Nephron progenitor cell (in vitro differentiated cells): Measurements from ENCODE around the gene NR1D2.
"Not testable (repeated sequence)": the region's sequence is repeated elsewhere in the genome, so short reads cannot be mapped to it uniquely, and the experiment has no call there.

Experiments
- DNase-seq: peaks from one replicate; pipeline ENCODE4 v3.0.0; 2021
- H3K27ac Mint-ChIP-seq: 2 replicates; pipeline ENCODE4 v1.8.0; 2021; ENCODE audit warnings: mild to moderate bottlenecking, moderate library complexity, mixed read lengths
- H3K27me3 Mint-ChIP-seq: 2 replicates; pipeline ENCODE4 v1.8.0; 2021; ENCODE audit warnings: mild to moderate bottlenecking, low read depth, mixed read lengths; ENCODE audit not compliant: poor library complexity
- H3K36me3 Mint-ChIP-seq: 2 replicates; pipeline ENCODE4 v1.8.0; 2021; ENCODE audit warnings: low read depth, mixed read lengths
- H3K4me1 Mint-ChIP-seq: 2 replicates; pipeline ENCODE4 v1.8.0; 2021; ENCODE audit warnings: mixed read lengths
- H3K4me3 Mint-ChIP-seq: 2 replicates; pipeline ENCODE4 v1.8.0; 2021; ENCODE audit warnings: mild to moderate bottlenecking, moderate library complexity, mixed read lengths
- H3K9me3 Mint-ChIP-seq: 2 replicates; pipeline ENCODE4 v1.8.0; 2021; ENCODE audit warnings: mild to moderate bottlenecking, moderate library complexity, mixed read lengths
- CTCF ChIP-seq: fragments of 200-600 bp; sonication (generic); IDR thresholded peaks from 2 replicates; pipeline ENCODE4 v1.5.0; 2021; ENCODE audit warnings: antibody characterized with exemption

Gene NR1D2

GRCh38 chr3:24005669-24006068 lies 60.6 kb downstream of the NR1D2 start:
- Mint-ChIP-seq H3K4me3 (no peak overlapping the region), H3K27me3 (peaks cover 16% of the 10 kb centered on the region), H3K36me3 (no peaks in the 10 kb centered on the region), H3K4me1 (no peaks in the 10 kb centered on the region), H3K27ac (no peak overlapping the region), H3K9me3 (no peaks in the 10 kb centered on the region)
- TF ChIP-seq CTCF: no peak
- no peak for DNase-seq

GRCh38 chr3:24010834-24011233 lies 65.7 kb downstream of the NR1D2 start:
- H3K36me3 Mint-ChIP-seq, DNase-seq, H3K9me3 Mint-ChIP-seq, H3K4me3 Mint-ChIP-seq, H3K27me3 Mint-ChIP-seq, H3K27ac Mint-ChIP-seq: not testable (repeated sequence)
- H3K4me1 Mint-ChIP-seq: peaks cover 18% of the 10 kb centered on the region

- DNase-seq: no peak
- H3K4me3 Mint-ChIP-seq: no peak overlapping the region
- H3K36me3 Mint-ChIP-seq: no peaks in the 10 kb centered on the region
- peaks cover 18% of the 10 kb centered on the region for H3K4me1 Mint-ChIP-seq
- H3K27ac Mint-ChIP-seq: peak overlapping the region; percentile 43
- TF ChIP-seq CTCF: no peak
- H3K27me3 Mint-ChIP-seq: no peaks in the 10 kb centered on the region
- H3K9me3 Mint-ChIP-seq: no peaks in the 10 kb centered on the region
Observed at GRCh38 chr3:24012589-24013269, 67.6 kb downstream of the NR1D2 start.

- H3K9me3 Mint-ChIP-seq: no peaks in the 10 kb centered on the region
- no peaks in the 10 kb centered on the region for H3K36me3 Mint-ChIP-seq
- no peak overlapping the region for H3K4me3 Mint-ChIP-seq
- H3K4me1 Mint-ChIP-seq: peaks cover 20% of the 10 kb centered on the region
- DNase-seq: no peak
- no peak for TF ChIP-seq CTCF
- H3K27ac Mint-ChIP-seq: no peak overlapping the region
- H3K27me3 Mint-ChIP-seq: no peaks in the 10 kb centered on the region
Observed at GRCh38 chr3:24017305-24017704, 72.2 kb downstream of the NR1D2 start.

GRCh38 chr3:24018784-24019570 lies 73.9 kb downstream of the NR1D2 start:
- Mint-ChIP-seq H3K27me3 (peaks cover under 1% of the 10 kb centered on the region), H3K9me3 (no peaks in the 10 kb centered on the region), H3K27ac (no peak overlapping the region), H3K4me1 (peaks cover 11% of the 10 kb centered on the region), H3K4me3 (no peak overlapping the region), H3K36me3 (no peaks in the 10 kb centered on the region)
- peak; percentile 6 for DNase-seq
- no peak for TF ChIP-seq CTCF

- no peak overlapping the region for H3K27ac Mint-ChIP-seq
- H3K4me3 Mint-ChIP-seq: no peak overlapping the region
- H3K27me3 Mint-ChIP-seq: peaks cover 5% of the 10 kb centered on the region
- H3K36me3 Mint-ChIP-seq: no peaks in the 10 kb centered on the region
- TF ChIP-seq CTCF: no peak
- H3K4me1 Mint-ChIP-seq: peaks cover 10% of the 10 kb centered on the region
- no peak for DNase-seq
- no peaks in the 10 kb centered on the region for H3K9me3 Mint-ChIP-seq
Observed at GRCh38 chr3:24019585-24019984, 74.5 kb downstream of the NR1D2 start.
